SKM-1 (cell line): ENCODE measurements around the gene HS3ST5.

ENCODE experiments used
- DNase-seq: peaks from one replicate; lab custom pipeline; 2025; ENCODE audit not compliant: unreplicated experiment; lab: John Stamatoyannopoulos, UW

Gene HS3ST5

GRCh38 chr6:114342826-114343781 lies at the start of gene HS3ST5:
TSS of gene HS3ST5 (minus strand) at chr6:114343023. CDS start at chr6:114062845, 280,178 bp downstream.
- no peak for DNase-seq

DNA sequence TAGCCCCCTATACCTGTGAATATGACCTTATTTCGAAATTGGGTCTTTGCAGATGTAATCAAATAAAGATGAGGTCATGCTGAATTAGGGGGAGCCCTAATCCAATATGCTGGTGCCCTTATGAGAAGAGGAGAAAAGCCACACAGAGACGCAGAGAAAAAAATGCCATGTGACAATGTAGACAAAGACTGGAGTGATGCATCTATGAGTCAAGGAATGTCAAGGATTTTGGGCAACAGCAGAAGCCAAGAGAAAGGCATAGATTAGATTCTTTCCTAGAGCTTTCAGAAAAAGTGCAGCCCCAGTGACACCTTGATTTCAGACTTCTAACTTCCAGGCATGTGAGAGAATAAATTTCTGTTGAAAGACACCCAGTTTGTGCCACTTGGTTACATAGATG lies 47.4 kb upstream of the HS3ST5 start:
- no peak for DNase-seq

DNA sequence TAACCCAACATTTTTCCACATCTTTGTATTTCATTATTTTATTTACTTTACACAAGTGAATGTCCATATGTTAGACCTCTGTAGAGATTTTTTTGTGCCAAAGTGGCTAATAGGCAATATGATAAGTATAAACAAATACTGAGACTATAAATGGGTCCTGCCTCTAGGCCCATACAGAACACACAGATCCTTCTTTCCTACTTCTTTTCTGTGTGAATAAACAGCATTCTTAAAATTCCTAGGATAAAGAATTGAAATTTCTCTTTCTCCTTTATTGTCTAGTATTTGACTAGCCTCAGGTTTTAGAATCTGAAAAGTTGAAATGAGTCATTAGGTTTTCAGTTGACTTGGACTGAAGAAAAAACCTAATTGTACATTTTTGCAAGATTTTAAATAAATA lies 46.3 kb upstream of the HS3ST5 start:
- no peak for DNase-seq

- no peak for DNase-seq
These were observed 39.6 kb upstream of the HS3ST5 start for GRCh38 chr6:114382406-114382805.

GRCh38 chr6:114377881-114378280 lies 35.1 kb upstream of the HS3ST5 start:
- no peak for DNase-seq

- DNase-seq, result no peak
These were observed 33.9 kb upstream of the HS3ST5 start for GRCh38 chr6:114376611-114377175.

- no peak for DNase-seq
These were observed 32.8 kb upstream of the HS3ST5 start for GRCh38 chr6:114375541-114376192.

- DNase-seq, result no peak
These were observed 24.6 kb upstream of the HS3ST5 start for GRCh38 chr6:114367315-114367961.

GRCh38 chr6:114366899-114367298 lies 24.1 kb upstream of the HS3ST5 start:
- DNase-seq, result no peak

DNA sequence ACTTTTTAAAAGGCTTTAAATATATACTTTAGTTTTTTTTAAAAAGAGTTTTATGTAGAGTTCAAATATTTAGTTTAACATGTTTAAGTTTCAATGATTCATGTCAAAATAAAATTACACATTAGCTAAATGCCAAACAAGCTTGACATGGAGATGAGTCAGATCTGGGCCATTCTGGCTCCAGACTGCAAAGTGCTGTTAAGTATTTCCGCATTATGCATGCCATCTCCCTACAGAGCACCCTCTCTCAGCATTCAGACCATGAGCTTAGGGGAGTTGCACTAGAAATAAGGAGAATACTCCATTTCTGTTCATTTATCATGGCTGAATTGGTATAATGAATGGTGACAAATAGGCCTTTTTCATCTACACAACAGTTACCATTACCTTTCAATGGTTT lies 21.5 kb upstream of the HS3ST5 start:
- DNase-seq, result no peak

GRCh38 chr6:114362957-114363356 lies 20.1 kb upstream of the HS3ST5 start:
- DNase-seq, result no peak

- no peak for DNase-seq
These were observed 19.6 kb upstream of the HS3ST5 start for GRCh38 chr6:114362396-114362795.

GRCh38 chr6:114361036-114361435 lies 18.2 kb upstream of the HS3ST5 start:
- no peak for DNase-seq

GRCh38 chr6:114355300-114355699 lies 12.5 kb upstream of the HS3ST5 start:
- no peak for DNase-seq

GRCh38 chr6:114354482-114354881 lies 11.7 kb upstream of the HS3ST5 start:
- no peak for DNase-seq

DNA sequence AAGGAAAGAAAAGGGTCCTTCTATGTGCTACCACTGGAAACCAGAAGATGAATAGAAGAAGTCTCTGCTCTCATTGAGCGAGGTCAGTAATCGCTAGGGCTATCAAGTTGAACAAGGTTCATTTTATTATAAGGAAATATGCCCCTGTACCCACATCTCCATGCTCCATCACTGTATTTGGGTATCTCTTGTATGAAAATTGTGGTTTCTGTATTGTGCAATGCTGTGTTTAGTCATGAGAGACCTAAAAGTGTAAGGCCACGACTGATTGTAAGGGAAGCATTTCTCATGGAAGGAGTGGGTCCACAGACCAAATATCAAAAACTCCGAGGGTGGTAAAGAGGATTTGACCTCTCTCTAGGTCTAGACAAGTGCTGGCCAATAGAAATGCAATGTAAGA lies 3.6 kb upstream of the HS3ST5 start:
- DNase-seq, result no peak

- no peak for DNase-seq
These were observed 2.1 kb upstream of the HS3ST5 start for GRCh38 chr6:114344971-114345275.

DNA sequence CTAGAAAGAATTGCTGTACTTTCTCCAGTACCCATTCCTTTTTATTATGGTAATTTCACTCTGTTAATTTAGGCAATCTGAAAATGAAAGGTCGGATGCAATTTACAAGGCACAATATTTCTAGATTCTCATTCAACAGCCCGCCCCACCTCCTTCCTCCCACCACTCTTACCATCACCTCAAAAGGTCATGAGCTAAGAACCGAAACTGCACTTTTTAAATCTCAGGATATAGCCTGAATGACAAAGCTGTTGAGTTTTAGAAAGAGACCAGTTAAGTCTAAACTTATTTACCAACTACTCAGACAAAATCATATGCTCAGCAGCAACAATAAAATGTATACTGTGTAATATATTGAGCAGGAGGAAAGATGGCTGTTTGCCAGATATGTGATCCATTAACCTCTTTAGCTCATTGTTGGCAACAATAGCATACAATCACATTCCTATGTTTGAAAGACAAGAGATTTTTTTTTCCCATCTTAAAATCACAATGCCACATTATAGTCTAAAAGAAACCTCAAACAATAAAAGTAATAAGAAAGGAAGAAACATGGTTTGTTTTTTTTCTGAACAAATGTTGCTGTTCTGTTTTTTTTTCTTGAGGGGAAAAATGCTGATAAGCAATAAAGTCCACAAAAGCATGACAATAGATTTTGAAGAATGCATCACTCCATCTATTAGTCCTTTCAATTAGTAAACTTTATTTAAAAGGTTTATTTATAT lies 1.6 kb upstream of the HS3ST5 start:
- no peak for DNase-seq

- DNase-seq, result no peak
These were observed 940 bp upstream of the HS3ST5 start for GRCh38 chr6:114343782-114344144.

GRCh38 chr6:114342086-114342825 lies 567 bp downstream of the HS3ST5 start:
- DNase-seq, result no peak
